Measurements from ENCODE around the gene LURAP1L.

Gene LURAP1L

DNA sequence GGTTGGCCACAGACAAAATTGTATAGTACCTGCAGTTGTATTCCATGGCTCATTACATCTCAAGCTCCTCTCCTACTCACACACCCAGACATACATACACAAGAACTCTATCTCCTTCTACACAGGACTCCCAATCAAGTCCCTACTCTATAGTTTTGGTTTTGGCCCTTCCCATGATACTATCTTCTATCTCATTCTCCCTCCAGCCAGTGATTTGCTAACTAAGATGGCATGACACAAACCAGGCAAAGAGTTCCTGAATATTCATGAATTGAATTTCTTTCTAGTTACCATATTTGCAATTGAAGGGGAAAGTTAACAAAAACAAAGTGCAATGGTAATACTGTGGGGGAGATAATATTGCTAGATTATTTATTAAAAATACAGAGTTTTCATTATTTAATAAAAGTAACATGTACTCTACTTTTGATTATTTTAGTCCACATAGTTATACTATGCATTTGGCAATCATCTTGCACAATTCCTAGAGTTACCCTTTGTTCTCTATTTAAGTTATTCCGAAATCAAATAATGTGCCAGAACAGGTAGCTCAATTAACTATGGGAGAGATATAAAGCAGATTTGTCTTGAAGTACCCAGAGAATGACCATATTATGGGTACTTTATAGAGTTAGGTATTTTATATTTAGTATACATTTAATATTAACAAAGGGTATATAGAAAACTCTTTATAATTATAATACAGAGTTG, 9.6 kb upstream of the LURAP1L start:
- TF ChIP-seq, protein P1, sequence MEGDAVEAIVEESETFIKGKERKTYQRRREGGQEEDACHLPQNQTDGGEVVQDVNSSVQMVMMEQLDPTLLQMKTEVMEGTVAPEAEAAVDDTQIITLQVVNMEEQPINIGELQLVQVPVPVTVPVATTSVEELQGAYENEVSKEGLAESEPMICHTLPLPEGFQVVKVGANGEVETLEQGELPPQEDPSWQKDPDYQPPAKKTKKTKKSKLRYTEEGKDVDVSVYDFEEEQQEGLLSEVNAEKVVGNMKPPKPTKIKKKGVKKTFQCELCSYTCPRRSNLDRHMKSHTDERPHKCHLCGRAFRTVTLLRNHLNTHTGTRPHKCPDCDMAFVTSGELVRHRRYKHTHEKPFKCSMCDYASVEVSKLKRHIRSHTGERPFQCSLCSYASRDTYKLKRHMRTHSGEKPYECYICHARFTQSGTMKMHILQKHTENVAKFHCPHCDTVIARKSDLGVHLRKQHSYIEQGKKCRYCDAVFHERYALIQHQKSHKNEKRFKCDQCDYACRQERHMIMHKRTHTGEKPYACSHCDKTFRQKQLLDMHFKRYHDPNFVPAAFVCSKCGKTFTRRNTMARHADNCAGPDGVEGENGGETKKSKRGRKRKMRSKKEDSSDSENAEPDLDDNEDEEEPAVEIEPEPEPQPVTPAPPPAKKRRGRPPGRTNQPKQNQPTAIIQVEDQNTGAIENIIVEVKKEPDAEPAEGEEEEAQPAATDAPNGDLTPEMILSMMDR (IDR thresholded peaks at IDR 0.05): no peak

DNA sequence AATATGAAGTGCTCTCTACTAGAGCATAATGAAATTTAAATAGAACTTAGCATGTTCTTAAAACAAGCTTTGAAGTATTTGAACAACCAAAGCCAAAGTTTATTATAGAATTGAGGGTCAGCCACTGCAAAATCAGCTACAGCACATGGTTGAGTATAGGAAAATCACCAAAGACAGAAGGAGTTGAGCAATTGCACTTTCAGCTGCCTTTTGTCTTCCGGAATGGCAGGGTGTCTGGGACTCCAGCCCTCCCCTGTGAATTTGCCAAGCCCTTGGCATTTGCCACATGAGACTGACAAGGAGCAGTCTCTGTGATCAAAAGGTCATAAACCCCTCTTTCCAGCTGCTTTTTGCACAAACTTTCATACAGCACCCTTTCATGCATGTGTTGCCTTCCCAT, 8.5 kb upstream of the LURAP1L start:
- TF ChIP-seq, protein P1 (IDR thresholded peaks at IDR 0.05): no peak

DNA sequence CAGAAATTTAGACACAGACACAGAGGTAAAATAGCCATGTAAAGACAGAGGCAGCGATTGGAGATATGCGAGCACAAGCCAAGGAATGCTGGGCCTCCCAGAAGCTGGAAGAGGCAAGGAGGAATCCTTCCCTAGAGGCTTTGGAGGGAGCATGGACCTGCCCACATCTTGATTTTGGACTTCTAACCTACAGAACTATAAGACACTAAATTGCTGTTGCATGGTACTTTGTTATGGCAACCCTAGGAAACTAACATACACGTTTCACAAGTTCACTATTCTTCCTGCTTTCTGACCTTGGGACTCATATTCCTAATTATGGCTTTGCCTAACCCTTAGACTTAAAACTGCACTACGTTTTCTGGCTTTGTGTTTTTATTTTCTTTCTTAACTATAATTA, 4.6 kb upstream of the LURAP1L start:
- TF ChIP-seq, protein P1 (IDR thresholded peaks at IDR 0.05): no peak

DNA sequence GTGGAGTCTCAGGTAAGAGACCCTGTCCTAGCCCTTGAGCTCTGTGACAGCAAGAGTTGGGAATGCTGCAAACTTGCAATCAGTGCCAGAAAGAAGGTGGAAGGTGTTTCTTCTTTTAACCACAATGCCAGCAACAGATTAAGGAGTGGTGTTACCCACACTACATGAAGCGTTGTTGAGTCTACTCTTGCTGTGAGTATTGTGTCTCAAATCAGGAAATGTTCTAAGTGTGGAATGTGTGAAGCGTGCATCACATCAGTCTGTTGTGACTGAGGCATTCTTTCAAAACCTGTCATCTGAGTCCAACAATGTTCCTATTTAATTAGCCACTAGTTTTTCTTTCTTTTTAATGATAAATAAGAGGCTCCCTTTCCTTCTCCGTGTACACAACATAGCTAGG, 2.9 kb upstream of the LURAP1L start:
- TF ChIP-seq, protein P1 (IDR thresholded peaks at IDR 0.05): no peak

DNA sequence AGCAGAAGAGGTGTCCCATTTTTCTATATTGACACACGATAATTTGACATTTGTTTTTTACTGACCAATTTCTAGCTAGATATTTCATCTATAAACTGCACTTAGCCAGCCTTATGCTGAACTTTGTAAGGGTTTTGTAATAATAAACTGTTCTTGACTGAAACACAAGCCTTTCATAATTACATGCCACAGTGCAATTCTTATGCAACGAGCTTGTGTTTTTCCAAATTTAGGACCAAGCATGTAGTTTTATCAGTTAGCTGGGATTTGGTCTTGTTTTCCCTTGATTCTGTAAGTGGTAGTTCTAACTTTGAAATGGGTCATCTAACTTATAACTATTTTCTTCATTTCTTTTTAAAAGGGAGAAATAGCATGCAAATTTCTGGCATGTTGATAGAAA, 1.3 kb upstream of the LURAP1L start:
- TF ChIP-seq, protein P1 (IDR thresholded peaks at IDR 0.05): no peak

DNA sequence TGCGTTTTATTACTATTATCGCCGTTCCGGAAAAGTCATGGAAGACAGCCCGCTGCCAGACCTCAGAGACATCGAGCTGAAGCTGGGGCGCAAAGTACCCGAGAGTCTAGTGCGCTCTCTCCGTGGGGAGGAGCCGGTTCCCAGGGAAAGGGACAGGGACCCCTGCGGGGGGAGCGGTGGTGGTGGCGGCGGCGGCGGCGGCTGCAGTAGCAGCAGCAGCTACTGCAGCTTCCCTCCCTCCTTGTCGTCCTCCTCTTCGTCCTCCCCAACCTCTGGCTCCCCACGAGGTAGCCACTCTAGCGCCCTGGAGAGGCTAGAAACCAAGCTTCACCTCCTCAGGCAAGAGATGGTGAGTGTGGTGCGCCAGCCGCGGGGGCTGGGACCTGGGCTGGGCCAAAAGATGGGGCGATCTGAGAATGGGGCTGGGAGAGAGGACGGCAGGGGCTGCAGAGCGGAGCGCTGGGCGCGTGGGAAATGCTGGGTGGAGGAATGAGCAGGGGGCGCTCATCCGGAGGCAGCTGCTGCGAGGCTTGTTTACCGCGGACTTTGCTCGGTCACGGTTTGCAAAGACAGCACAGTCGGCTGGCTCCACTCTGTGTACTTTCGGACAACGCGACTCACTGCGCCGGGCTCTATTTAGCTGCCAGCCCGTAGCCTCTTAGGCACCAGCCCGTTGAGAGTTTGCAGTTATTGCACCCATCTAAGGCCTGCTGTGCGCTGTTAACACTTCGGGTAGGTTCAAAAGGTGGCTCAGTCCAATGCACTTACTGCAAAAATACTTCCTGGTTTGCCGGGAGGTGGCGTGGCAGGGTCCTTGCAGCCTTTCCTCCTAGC, 1.1 kb downstream of the LURAP1L start:
- TF ChIP-seq, protein P1 (IDR thresholded peaks at IDR 0.05): peak; percentile 49

DNA sequence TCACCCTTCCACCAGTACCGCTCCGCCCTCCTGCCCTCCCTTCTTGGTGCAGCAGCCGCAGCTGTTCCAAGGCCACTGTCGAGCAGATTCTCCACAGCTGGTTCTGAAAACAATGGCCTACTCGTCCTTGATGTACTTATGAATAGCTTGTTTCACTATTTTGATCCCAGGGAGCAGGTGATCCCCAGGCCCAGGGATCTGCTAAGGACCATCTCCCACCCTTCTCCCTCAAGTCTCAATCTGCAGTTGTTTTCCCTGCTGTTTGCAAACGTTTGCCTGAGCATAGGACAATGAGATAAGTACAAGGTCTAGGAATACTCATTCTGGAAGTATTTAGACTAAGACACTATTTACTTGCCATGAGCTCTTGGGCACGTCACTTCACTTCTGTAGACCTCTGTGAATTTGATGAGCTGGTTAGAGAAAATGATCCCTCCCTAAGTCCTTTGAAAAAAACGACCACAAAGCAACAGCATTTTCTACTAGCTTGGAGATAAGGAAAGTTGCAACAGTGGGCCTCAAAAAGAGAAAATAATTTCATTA, 1.8 kb downstream of the LURAP1L start:
- TF ChIP-seq, protein P1 (IDR thresholded peaks at IDR 0.05): no peak; the same call in 1 of the 2 replicates

Data from LNCAP (cell line).